Uterus (tissue), 2 donors: ENCODE results near the gene RANBP9.

Experiments used
- CTCF ChIP-seq, 4 experiments: fragments of 200-600 bp in 2 of 4; fragments of 450-650 bp in 2 of 4; sonication (generic) in 2 of 4; IDR thresholded peaks; one replicate each; pipeline ENCODE4 v1.5.1; 2016 to 2019; ENCODE audit warnings: antibody characterized with exemption in 4 of 4, mild to moderate bottlenecking in 2 of 4, moderate library complexity in 1 of 4
- POLR2A ChIP-seq, 2 donors: fragments of 450-650 bp; IDR thresholded peaks; one replicate each; pipeline ENCODE4 v1.6.1; 2016; ENCODE audit warnings: antibody characterized with exemption in 2 of 2, mild to moderate bottlenecking in 1 of 2, moderate library complexity in 1 of 2

GRCh38 chr6:13574571-13575376 lies 136.9 kb downstream of the RANBP9 start, which contains the start of gene SIRT5:
- TF ChIP-seq POLR2A (IDR thresholded peaks at IDR 0.05) (peak; percentile 52 to 84), CTCF (IDR thresholded peaks at IDR 0.05) (peak in 1 of 4 experiments; percentile 46)
